ENCODE data around the gene SYT1.

- no peak for TF ChIP-seq CTCF (IDR thresholded peaks at IDR 0.05)
- TF ChIP-seq POLR2AphosphoS5 (IDR thresholded peaks at IDR 0.05), result no peak
- no peak for TF ChIP-seq POLR2A (IDR thresholded peaks at IDR 0.05)
Observed at GRCh38 chr12:78966926-78967325, 102.4 kb downstream of the SYT1 start.

Measured in prostate gland (tissue), 2 donors.